ENCODE results near the gene MT1E. TPM values are rescaled to one million over a fixed set of nuclear protein-coding genes. Genes with fewer than 3 reads are reported as not detected.

Gene MT1E
- total RNA-seq, 1 donor from 2014 or later: 158 TPM

DNA sequence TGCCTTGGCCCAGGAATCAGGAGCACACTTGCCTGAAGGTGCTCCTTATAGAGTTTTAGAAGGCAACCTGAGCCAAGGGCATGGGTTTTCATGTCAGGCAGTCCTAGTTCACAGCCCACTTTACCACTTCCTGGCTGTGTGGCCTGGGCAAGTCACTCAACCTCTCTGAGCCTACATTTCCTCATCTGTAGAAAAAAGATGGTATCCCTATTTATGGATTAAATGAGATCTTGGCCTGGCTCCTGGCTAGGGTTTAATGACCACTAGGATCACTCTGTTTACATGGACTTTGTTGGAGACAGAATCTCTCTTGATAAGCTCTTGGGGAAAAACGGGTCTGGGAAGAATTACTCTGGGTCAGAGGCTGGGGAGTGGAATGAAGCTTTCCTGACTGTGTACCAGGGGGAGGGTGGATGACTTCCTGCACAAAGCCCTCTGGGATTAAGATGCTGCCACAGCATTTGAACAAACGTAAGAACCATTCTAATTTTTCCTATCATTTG lies 14.9 kb upstream of the MT1E start:
- Histone ChIP-seq H3K4me3 (no peak overlapping the region), H3K4me1 (peaks cover 49% of the 10 kb centered on the region)
- intact Hi-C loops (cut with DNase I): no loop called here

DNA sequence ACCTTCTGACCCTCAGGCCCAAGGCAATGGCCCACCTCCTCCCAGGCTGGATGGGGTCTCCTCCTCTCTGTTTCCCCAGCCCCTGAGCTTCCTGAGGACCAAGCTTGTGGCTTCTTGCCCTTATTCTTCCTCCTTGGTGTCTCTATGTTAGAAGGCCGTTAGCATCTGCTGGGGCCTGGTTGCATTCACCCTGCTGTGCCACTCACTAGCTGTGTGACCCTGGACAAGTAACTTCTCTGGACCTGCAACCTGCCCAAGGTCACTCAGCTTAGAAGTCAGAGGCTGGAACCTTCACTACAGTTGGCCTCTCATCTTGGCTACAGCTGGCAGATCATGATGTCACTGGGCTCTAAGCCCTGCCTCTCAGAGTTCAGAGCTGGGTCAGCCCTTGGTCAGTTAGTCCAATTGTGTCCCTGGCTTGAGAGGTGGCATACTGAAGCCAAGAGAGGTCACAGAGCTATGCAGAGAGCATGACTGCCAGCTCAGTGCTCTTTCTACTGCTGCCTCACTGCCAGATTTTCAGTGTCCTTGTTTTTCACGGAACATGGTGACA lies 14.2 kb upstream of the MT1E start:
- ATAC-seq (no peak), DNase-seq (no peak)
- intact Hi-C loops (cut with DNase I): no loop called here
- H3K27ac ChIP-seq: peak overlapping the region; percentile 96
- H3K4me3 ChIP-seq: no peak overlapping the region
- H3K27me3 ChIP-seq (ENCODE audit: low read depth): no peaks in the 10 kb centered on the region
- no peaks in the 10 kb centered on the region for H3K9me3 ChIP-seq
- no peaks in the 10 kb centered on the region for H3K36me3 ChIP-seq
- TF ChIP-seq, protein P1, sequence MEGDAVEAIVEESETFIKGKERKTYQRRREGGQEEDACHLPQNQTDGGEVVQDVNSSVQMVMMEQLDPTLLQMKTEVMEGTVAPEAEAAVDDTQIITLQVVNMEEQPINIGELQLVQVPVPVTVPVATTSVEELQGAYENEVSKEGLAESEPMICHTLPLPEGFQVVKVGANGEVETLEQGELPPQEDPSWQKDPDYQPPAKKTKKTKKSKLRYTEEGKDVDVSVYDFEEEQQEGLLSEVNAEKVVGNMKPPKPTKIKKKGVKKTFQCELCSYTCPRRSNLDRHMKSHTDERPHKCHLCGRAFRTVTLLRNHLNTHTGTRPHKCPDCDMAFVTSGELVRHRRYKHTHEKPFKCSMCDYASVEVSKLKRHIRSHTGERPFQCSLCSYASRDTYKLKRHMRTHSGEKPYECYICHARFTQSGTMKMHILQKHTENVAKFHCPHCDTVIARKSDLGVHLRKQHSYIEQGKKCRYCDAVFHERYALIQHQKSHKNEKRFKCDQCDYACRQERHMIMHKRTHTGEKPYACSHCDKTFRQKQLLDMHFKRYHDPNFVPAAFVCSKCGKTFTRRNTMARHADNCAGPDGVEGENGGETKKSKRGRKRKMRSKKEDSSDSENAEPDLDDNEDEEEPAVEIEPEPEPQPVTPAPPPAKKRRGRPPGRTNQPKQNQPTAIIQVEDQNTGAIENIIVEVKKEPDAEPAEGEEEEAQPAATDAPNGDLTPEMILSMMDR (IDR thresholded peaks at IDR 0.05): no peak
- H3K4me1 ChIP-seq: peaks cover 42% of the 10 kb centered on the region

More for the DNA sequence above, 14.9 kb upstream of the MT1E start:
- ATAC-seq: no peak
- no peak for DNase-seq
- Histone ChIP-seq H3K27me3 (ENCODE audit: low read depth) (no peaks in the 10 kb centered on the region), H3K9me3 (no peaks in the 10 kb centered on the region), H3K27ac (peak overlapping the region; percentile 96), H3K36me3 (no peaks in the 10 kb centered on the region)
- TF ChIP-seq, protein P1 (IDR thresholded peaks at IDR 0.05): no peak

DNA sequence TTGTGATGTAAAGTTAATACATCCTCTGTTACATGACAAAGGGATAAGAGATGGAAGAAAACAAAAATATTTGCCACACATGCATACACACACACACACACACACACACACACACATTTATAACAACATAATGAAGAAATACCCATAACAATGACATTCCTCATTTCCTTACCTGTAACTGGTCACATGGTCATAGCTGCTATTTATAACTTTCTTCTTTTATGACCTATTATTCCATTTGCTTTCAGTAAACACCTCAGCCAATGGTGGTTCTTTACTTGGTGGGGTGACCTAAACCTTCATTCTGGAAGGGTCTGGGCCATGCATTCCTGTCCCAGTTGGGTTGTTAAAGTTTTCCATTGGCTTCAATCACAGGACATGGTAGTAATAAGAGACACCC lies 11.9 kb upstream of the MT1E start:
- TF ChIP-seq, protein P1 (IDR thresholded peaks at IDR 0.05): no peak
- ATAC-seq (no peak), DNase-seq (no peak)
- H3K9me3 ChIP-seq: no peaks in the 10 kb centered on the region
- H3K4me1 ChIP-seq: peaks cover 40% of the 10 kb centered on the region
- no peaks in the 10 kb centered on the region for H3K27me3 ChIP-seq (ENCODE audit: low read depth)
- no peaks in the 10 kb centered on the region for H3K36me3 ChIP-seq
- no peak overlapping the region for H3K4me3 ChIP-seq
- no peak overlapping the region for H3K27ac ChIP-seq
- intact Hi-C loops (cut with DNase I): no loop called here

DNA sequence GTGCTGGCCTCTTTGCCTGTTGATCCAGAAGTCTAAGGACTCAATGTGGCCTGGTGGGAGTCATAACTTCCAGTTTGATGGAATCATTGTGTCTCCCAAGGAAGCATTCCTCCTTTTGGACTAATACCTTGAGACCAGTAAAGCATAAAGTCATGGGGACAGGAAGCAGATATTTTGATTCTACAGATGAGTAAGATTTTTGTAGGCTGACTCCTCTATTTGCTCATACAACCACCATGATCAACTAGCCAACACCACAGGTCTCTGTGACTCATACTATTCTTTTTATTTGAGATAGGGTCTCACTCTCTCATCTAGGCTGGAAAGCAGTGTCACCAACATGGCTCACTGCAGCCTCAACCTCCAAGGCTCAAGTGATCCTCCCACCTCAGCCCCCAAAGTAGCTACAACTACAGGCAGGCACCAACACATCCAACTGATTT lies 11.0 kb upstream of the MT1E start:
- DNase-seq (no peak), ATAC-seq (no peak)
- Histone ChIP-seq H3K4me1 (peaks cover 40% of the 10 kb centered on the region), H3K27me3 (ENCODE audit: low read depth) (no peaks in the 10 kb centered on the region), H3K4me3 (no peak overlapping the region), H3K27ac (no peak overlapping the region), H3K36me3 (no peaks in the 10 kb centered on the region), H3K9me3 (no peaks in the 10 kb centered on the region)
- intact Hi-C loops (cut with DNase I): no loop called here
- TF ChIP-seq, protein P1 (IDR thresholded peaks at IDR 0.05): no peak

DNA sequence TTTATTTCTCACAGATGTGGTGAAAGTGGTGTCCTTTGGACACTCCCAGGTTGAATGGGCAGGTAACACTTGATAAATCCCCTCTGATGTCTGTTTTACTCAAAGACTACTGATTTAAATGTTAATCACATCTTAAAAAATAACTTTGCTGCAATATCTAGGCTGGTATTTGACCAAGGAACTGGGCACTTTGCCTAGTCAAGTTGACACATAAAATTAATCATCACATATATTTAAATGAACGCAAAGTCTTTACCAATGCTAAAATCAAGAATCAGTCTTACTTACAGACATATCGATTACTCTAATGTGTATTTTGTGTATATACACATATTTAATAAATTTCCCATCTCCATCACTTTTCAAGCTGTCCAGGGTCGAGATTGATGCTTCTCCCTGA lies 10.2 kb upstream of the MT1E start:
- TF ChIP-seq, protein P1 (IDR thresholded peaks at IDR 0.05): no peak
- DNase-seq: no peak
- Histone ChIP-seq H3K4me3 (no peak overlapping the region), H3K4me1 (peaks cover 34% of the 10 kb centered on the region), H3K27ac (no peak overlapping the region), H3K36me3 (no peaks in the 10 kb centered on the region), H3K9me3 (no peaks in the 10 kb centered on the region), H3K27me3 (ENCODE audit: low read depth) (no peaks in the 10 kb centered on the region)
- intact Hi-C loops (cut with DNase I): no loop called here
- no peak for ATAC-seq

Measured in lower lobe of right lung (tissue), 2 donors.